ACC112 (cell line): Measurements from ENCODE around the gene SCT.

Source experiments
- H2AFZ ChIP-seq: fragments of 200-600 bp; sonication (generic); one replicate; pipeline ENCODE4 v1.6.0; 2017; ENCODE audit warnings: antibody characterized with exemption, low read length; ENCODE audit not compliant: unreplicated experiment
- H3K27ac ChIP-seq: fragments of 200-600 bp; sonication (generic); 2 replicates; pipeline ENCODE4 v1.5.1; 2014; ENCODE audit warnings: low read depth, mild to moderate bottlenecking, antibody characterized with exemption, low read length, moderate library complexity
- H3K27me3 ChIP-seq: fragments of 200-600 bp; sonication (generic); 2 replicates; pipeline ENCODE4 v1.6.1; 2014; ENCODE audit warnings: mild to moderate bottlenecking, antibody characterized with exemption, low read length, moderate library complexity, mixed read lengths; ENCODE audit not compliant: insufficient read depth
- H3K36me3 ChIP-seq: fragments of 200-600 bp; sonication (generic); 2 replicates; pipeline ENCODE4 v1.6.1; 2016; ENCODE audit warnings: mild to moderate bottlenecking, antibody characterized with exemption, low read length, moderate library complexity, mixed read lengths; ENCODE audit not compliant: insufficient read depth
- H3K4me1 ChIP-seq: fragments of 200-600 bp; sonication (generic); one replicate; pipeline ENCODE4 v1.6.1; 2016; ENCODE audit warnings: low read length, mixed read lengths; ENCODE audit not compliant: insufficient read depth, unreplicated experiment, control insufficient read depth
- H3K4me3 ChIP-seq: fragments of 200-600 bp; sonication (generic); 2 replicates; pipeline ENCODE4 v1.5.1; 2014; ENCODE audit warnings: mild to moderate bottlenecking, low read depth, low read length
- H3K79me2 ChIP-seq: fragments of 200-600 bp; sonication (generic); one replicate; pipeline ENCODE4 v1.6.0; 2016; ENCODE audit warnings: low read length; ENCODE audit not compliant: control insufficient read depth, unreplicated experiment, insufficient read depth

Gene SCT

DNA sequence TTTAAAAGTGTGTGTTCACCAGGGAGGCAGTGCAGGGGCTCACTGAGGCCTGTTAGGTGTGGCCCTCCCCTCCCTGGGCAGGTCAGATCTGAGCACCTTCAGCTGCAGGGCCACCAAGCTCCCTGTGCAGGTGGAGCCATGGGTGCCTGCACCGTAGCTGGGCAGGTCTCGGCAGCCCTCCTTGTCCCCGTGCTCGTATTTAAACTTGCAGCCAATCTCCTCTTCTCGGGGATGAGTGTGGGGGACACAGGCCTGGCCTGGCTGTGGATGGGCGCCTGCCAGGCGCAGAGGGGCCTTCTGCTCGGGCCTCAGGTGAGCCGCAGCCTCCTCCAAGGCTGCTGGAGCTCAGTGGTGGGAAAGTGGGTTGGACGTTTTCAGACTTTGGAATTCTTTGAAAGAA lies 31.6 kb downstream of the SCT start:
- H2AFZ ChIP-seq, result no peak overlapping the region
- no peak overlapping the region for H3K27ac ChIP-seq
- no peaks in the 10 kb centered on the region for H3K27me3 ChIP-seq
- H3K36me3 ChIP-seq, result peaks cover 33% of the 10 kb centered on the region
- no peaks in the 10 kb centered on the region for H3K4me1 ChIP-seq
- H3K4me3 ChIP-seq, result no peak overlapping the region
- peaks cover 28% of the 10 kb centered on the region for H3K79me2 ChIP-seq

DNA sequence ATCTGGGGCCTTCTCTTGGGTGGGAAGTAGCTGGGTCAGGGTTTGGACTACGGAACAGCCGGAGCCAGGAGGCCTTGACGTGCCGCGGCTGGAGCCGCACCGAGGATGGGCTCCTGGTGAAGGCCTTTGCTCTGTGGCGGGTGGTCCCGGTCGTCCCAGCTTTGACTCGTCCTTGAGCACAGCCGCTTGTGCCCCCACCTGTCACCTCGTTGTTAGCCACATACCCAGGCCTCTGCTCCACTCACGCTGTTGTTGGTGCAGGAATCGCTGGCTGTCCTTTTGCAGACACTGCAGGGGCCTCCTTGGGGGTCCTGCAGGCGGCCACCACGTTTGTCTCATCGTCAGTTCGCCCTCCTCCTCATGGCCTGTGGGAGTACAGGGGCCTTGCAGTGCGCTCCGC lies 33.6 kb downstream of the SCT start:
- Histone ChIP-seq H2AFZ (no peak overlapping the region), H3K36me3 (peaks cover 29% of the 10 kb centered on the region), H3K27me3 (no peaks in the 10 kb centered on the region), H3K79me2 (peaks cover 44% of the 10 kb centered on the region), H3K4me1 (peaks cover under 1% of the 10 kb centered on the region), H3K27ac (no peak overlapping the region), H3K4me3 (no peak overlapping the region)

DNA sequence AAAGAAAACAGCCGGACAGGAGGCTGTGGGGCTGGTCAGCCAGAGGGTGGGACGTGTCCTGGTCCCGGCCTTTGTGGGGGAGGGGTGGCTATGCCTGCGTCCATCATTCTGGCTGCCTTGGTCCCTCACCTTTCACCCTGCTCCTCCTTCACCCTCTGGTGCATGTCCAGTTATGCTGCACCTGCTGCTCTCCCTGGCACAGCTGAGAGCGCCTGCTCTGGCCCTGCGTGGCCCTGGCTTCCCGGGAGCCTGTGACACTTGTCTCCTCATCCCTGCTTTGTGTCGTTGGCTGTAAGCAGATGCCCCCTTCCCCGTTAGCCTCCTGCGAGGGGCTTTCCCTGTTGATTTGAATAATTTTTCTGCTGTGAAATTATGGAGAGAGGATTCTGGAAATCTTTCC lies 34.1 kb downstream of the SCT start:
- Histone ChIP-seq H3K4me3 (no peak overlapping the region), H3K36me3 (peaks cover 29% of the 10 kb centered on the region), H3K79me2 (peaks cover 44% of the 10 kb centered on the region), H3K4me1 (peaks cover 4% of the 10 kb centered on the region), H3K27me3 (no peaks in the 10 kb centered on the region), H2AFZ (no peak overlapping the region), H3K27ac (no peak overlapping the region)

DNA sequence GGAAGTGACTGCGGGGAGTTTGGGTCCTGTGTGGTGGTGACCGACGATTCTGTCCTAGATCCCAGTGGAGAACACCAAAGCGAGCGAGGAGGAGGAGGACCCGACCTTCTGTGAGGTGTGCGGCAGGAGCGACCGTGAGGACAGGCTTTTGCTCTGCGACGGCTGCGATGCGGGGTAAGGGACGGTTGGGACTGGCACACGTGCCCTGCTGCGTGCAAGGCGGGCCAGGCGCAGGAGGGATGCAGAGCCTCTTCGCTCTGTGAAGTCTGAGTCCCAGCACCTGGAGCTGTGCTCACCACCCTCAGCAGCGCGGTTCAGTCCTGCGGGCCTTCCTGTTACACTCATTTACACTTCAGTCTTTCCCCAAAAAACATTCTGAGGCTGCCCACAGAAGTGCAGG lies 34.5 kb downstream of the SCT start:
- Histone ChIP-seq H3K79me2 (peaks cover 44% of the 10 kb centered on the region), H3K27me3 (no peaks in the 10 kb centered on the region), H3K4me3 (no peak overlapping the region), H3K36me3 (peaks cover 29% of the 10 kb centered on the region), H3K4me1 (peaks cover 8% of the 10 kb centered on the region), H3K27ac (no peak overlapping the region), H2AFZ (no peak overlapping the region)

DNA sequence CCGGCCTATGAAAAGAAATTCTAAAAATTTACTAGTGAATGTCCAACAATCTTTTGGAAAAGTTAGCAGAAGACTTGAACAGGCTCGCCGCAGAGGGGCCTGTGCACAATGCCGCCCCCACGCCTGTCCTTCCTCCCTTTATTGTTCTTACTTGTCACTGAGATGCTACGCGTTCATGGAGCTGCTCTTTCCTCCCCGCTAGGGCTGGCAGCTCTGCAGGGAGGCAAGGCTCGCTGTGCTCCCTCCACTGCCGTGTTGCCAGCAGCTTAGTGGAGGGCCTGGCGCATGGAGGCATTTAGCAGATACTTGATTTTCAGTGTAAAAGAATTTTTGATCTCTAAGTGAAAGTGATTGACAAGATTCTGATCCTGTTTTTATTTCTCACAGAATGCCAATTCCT lies 36.0 kb downstream of the SCT start:
- Histone ChIP-seq H3K27me3 (no peaks in the 10 kb centered on the region), H2AFZ (no peak overlapping the region), H3K36me3 (peaks cover 30% of the 10 kb centered on the region), H3K4me3 (no peak overlapping the region), H3K27ac (no peak overlapping the region), H3K79me2 (peaks cover 38% of the 10 kb centered on the region), H3K4me1 (peaks cover 16% of the 10 kb centered on the region)

DNA sequence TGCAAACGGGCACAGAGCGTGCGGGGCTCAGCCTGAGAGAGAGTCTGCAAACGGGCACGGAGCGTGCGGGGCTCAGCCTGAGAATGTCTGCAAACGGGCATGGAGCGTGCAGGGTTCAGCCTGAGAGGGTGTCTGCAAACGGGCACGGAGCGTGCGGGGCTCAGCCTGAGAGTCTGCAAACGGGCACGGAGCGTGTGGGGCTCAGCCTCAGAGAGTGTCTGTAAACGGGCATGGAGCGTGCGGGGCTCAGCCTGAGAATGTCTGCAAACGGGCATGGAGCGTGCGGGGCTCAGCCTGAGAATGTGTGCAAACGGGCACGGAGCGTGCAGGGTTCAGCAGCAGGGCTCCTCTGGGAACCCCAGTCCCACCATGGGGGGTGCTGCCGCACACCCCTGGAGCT lies 37.2 kb downstream of the SCT start:
- Histone ChIP-seq H3K79me2 (peaks cover 35% of the 10 kb centered on the region), H3K4me1 (peaks cover 16% of the 10 kb centered on the region), H3K4me3 (no peak overlapping the region), H3K27me3 (no peaks in the 10 kb centered on the region), H2AFZ (no peak overlapping the region), H3K36me3 (peaks cover 30% of the 10 kb centered on the region), H3K27ac (no peak overlapping the region)

DNA sequence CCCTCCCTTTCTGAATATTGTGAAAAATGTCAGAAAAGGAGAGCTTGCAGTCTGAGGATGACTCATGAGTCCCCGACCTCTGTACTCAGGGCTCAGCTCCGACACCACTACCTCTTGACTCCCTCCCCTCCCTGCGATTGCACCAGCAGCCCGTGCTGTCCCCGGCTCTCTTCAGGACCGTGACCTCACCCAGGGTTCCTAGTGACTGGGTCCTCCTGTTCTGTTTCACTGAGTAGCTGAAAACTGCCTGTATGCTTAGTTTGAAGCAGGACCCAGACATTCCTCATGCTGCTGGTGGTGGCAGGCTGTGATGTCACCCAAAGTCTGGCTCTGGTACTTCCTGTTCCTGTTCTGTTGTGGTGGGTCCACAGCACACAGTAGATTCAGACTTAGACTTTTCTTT lies 39.0 kb downstream of the SCT start:
- Histone ChIP-seq H3K4me3 (no peak overlapping the region), H3K79me2 (peaks cover 45% of the 10 kb centered on the region), H3K27ac (peak overlapping the region; percentile 35), H2AFZ (no peak overlapping the region), H3K4me1 (peaks cover 16% of the 10 kb centered on the region), H3K36me3 (peaks cover 29% of the 10 kb centered on the region), H3K27me3 (no peaks in the 10 kb centered on the region)

DNA sequence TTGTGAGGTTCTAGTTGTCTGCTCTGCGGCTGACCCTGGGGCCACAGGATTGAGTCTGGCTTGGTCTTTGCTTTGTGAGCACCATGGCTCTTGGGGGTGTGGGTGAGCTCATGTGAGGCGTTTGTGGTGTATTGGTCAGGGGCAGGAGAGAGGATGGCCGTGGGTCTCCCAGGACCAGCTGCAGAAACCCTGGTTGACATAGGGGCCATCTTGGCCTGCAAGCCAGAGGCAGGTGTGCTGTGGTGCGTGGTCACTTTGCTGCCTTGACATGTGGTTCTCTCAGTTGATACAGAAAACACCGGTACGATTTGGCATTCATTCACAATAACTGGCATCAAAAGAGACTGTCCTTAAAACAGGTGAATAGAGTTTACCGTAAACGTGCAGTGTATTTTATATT lies 39.4 kb downstream of the SCT start:
- H3K4me1 ChIP-seq, result peaks cover 16% of the 10 kb centered on the region
- H3K79me2 ChIP-seq, result peaks cover 48% of the 10 kb centered on the region
- no peak overlapping the region for H2AFZ ChIP-seq
- no peaks in the 10 kb centered on the region for H3K27me3 ChIP-seq
- no peak overlapping the region; the same call in 1 of the 2 replicates for H3K27ac ChIP-seq
- H3K36me3 ChIP-seq, result peaks cover 25% of the 10 kb centered on the region
- no peak overlapping the region for H3K4me3 ChIP-seq

DNA sequence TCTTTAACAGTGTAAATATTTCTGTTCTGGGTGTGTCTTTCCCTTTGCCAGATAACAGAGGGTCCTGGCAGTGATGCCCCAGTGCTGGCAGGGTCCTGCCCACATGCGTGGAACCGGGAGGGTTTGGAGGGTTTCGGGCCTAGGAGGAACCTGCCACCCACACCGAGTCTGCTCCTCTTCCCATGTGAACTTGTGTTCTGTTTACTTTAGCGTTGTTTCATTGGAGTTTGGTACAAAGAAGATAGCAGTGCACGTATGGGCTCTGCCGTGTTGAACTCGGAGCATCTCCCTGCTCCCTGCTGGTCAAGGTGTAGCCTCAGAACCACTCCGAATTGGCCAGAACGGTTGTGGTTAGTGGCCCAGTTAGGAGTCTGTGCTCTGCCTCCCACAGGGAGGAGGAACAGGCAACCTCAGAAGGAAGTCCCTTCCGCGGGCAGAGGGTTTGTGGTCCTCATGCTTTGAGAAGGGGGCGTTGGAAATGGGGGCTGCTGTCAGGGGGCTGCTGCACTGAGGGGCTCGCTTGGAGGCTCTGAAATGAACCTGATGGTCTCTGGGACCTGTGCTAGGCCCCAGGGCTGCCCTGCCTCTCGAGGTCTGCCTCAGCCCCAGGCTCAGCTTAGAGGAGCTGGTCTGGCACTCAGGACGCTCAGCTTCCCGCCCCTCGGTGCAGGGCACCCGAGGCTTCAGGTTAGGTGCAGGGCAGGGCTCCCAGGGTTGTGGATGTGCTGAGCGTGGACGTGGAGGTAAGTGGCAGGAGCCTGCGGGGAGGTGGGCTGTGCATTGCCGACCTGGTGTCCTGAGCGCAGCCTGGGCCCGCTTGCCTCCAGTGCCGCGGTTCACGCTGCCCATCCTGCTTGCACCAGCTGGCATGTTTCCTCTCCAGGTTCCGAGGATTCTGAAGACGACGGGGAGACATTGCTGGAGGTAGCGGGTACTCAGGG lies 40.3 kb downstream of the SCT start:
- Histone ChIP-seq H3K4me1 (peaks cover 16% of the 10 kb centered on the region), H3K27me3 (no peaks in the 10 kb centered on the region), H3K36me3 (peaks cover 23% of the 10 kb centered on the region), H3K79me2 (peaks cover 55% of the 10 kb centered on the region), H3K27ac (no peak overlapping the region), H2AFZ (no peak overlapping the region), H3K4me3 (no peak overlapping the region)

DNA sequence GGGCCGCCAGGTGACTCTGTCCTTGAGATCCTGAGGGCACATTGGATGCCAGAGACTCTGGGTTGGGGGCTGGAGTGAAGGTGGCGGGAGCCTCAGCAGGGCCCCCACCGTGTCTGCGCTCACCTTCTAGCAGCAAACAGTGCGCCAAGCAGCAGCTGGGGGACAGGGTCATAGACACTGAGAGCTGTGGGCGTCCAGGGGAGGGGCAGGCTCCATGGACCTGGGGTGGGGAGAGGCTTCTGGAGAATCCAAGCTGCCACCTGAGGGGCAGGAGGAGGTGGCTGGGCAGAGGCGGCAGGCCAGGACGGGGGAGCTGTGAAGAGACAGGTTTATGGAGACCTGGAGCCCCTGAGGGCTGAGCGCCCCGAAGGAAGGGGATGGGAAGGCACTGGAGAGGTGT lies 42.7 kb downstream of the SCT start:
- H3K4me3 ChIP-seq, result no peak overlapping the region
- peaks cover 59% of the 10 kb centered on the region for H3K79me2 ChIP-seq

DNA sequence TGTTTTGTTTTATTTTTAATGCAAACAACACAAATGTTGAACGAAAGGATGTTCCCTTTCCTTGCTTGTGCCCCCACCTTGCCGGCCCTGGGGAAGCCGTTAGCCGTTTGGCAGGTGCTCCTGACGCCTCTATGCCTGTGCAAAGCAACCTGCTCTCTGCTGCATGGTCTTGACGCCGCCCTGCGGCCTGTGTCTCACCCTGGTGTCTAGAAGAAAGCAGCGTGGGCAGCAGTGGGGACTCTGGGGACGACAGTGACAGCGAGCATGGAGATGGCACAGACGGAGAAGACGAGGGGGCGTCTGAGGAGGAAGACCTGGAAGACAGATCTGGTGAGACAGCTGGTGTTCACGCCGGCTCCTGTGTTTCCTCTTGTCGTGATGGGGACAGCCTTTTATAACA lies 45.2 kb downstream of the SCT start:
- Histone ChIP-seq H3K4me3 (no peak overlapping the region), H2AFZ (no peak overlapping the region), H3K27me3 (no peaks in the 10 kb centered on the region), H3K36me3 (peaks cover 20% of the 10 kb centered on the region; the same call in 1 of the 2 replicates), H3K79me2 (peaks cover 77% of the 10 kb centered on the region), H3K27ac (no peak overlapping the region), H3K4me1 (peaks cover 32% of the 10 kb centered on the region)

More for the DNA sequence above, 42.7 kb downstream of the SCT start:
- Histone ChIP-seq H3K4me1 (peaks cover 27% of the 10 kb centered on the region), H2AFZ (no peak overlapping the region), H3K27me3 (no peaks in the 10 kb centered on the region), H3K27ac (no peak overlapping the region), H3K36me3 (peaks cover 20% of the 10 kb centered on the region)
